ENCODE results near the gene ZNF827. TPM values are rescaled to one million over a fixed set of nuclear protein-coding genes. Genes with fewer than 3 reads are reported as not detected.

Gene ZNF827
- total and polyA plus RNA-seq, 2 of the 13 experiments (the other 11 are each of a cell fraction or from before 2014, with no cell fraction given): 2.8 TPM

DNA sequence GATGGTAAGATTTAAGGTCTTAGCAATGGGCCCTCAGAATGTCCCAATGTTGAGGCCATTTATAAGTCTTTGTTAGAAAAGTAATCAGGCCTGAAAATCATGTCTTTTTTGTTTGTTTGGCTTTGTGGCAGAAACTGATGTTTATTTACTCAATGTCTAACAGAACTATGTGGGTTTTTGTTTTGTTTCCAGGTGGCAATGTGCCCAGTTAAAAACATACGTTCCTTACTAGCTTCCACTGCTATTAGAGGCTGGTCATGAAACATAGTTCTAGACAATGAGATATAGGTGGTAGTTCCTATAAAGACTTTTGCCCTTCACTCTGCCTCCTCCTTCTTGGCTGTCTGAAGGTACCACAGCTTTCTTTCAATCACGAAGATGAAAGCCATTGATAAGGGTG, 149.9 kb downstream of the ZNF827 start (continued):
- TF ChIP-seq, protein P1, sequence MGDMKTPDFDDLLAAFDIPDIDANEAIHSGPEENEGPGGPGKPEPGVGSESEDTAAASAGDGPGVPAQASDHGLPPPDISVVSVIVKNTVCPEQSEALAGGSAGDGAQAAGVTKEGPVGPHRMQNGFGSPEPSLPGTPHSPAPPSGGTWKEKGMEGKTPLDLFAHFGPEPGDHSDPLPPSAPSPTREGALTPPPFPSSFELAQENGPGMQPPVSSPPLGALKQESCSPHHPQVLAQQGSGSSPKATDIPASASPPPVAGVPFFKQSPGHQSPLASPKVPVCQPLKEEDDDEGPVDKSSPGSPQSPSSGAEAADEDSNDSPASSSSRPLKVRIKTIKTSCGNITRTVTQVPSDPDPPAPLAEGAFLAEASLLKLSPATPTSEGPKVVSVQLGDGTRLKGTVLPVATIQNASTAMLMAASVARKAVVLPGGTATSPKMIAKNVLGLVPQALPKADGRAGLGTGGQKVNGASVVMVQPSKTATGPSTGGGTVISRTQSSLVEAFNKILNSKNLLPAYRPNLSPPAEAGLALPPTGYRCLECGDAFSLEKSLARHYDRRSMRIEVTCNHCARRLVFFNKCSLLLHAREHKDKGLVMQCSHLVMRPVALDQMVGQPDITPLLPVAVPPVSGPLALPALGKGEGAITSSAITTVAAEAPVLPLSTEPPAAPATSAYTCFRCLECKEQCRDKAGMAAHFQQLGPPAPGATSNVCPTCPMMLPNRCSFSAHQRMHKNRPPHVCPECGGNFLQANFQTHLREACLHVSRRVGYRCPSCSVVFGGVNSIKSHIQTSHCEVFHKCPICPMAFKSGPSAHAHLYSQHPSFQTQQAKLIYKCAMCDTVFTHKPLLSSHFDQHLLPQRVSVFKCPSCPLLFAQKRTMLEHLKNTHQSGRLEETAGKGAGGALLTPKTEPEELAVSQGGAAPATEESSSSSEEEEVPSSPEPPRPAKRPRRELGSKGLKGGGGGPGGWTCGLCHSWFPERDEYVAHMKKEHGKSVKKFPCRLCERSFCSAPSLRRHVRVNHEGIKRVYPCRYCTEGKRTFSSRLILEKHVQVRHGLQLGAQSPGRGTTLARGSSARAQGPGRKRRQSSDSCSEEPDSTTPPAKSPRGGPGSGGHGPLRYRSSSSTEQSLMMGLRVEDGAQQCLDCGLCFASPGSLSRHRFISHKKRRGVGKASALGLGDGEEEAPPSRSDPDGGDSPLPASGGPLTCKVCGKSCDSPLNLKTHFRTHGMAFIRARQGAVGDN (CRISPR knock-in tag; IDR thresholded peaks at IDR 0.05): no peak
- TF ChIP-seq HOXA3 (CRISPR knock-in tag; IDR thresholded peaks at IDR 0.05): no peak
- TF ChIP-seq SMAD9 (CRISPR knock-in tag; IDR thresholded peaks at IDR 0.05): no peak
- no peak for TF ChIP-seq MYNN (CRISPR knock-in tag; IDR thresholded peaks at IDR 0.05; ENCODE audit: low read depth)
- no peak for TF ChIP-seq MEIS1 (CRISPR knock-in tag; IDR thresholded peaks at IDR 0.05; ENCODE audit: borderline replicate concordance)
- TF ChIP-seq, protein P2, sequence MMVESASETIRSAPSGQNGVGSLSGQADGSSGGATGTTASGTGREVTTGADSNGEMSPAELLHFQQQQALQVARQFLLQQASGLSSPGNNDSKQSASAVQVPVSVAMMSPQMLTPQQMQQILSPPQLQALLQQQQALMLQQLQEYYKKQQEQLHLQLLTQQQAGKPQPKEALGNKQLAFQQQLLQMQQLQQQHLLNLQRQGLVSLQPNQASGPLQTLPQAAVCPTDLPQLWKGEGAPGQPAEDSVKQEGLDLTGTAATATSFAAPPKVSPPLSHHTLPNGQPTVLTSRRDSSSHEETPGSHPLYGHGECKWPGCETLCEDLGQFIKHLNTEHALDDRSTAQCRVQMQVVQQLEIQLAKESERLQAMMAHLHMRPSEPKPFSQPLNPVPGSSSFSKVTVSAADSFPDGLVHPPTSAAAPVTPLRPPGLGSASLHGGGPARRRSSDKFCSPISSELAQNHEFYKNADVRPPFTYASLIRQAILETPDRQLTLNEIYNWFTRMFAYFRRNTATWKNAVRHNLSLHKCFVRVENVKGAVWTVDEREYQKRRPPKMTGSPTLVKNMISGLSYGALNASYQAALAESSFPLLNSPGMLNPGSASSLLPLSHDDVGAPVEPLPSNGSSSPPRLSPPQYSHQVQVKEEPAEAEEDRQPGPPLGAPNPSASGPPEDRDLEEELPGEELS (CRISPR knock-in tag; IDR thresholded peaks at IDR 0.05): no peak
- TF ChIP-seq, protein P3, sequence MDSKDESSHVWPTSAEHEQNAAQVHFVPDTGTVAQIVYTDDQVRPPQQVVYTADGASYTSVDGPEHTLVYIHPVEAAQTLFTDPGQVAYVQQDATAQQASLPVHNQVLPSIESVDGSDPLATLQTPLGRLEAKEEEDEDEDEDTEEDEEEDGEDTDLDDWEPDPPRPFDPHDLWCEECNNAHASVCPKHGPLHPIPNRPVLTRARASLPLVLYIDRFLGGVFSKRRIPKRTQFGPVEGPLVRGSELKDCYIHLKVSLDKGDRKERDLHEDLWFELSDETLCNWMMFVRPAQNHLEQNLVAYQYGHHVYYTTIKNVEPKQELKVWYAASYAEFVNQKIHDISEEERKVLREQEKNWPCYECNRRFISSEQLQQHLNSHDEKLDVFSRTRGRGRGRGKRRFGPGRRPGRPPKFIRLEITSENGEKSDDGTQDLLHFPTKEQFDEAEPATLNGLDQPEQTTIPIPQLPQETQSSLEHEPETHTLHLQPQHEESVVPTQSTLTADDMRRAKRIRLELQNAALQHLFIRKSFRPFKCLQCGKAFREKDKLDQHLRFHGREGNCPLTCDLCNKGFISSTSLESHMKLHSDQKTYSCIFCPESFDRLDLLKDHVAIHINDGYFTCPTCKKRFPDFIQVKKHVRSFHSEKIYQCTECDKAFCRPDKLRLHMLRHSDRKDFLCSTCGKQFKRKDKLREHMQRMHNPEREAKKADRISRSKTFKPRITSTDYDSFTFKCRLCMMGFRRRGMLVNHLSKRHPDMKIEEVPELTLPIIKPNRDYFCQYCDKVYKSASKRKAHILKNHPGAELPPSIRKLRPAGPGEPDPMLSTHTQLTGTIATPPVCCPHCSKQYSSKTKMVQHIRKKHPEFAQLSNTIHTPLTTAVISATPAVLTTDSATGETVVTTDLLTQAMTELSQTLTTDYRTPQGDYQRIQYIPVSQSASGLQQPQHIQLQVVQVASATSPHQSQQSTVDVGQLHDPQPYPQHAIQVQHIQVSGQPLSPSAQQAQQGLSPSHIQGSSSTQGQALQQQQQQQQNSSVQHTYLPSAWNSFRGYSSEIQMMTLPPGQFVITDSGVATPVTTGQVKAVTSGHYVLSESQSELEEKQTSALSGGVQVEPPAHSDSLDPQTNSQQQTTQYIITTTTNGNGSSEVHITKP (CRISPR knock-in tag; IDR thresholded peaks at IDR 0.05; ENCODE audit: low read depth): no peak

All from HepG2 (cell line).